CD4-positive, CD25-positive, alpha-beta regulatory T cell (primary cell): ENCODE measurements around the gene MAFB. TPM values are rescaled to one million over a fixed set of nuclear protein-coding genes. Genes with fewer than 3 reads are reported as not detected.

Source experiments
- ATAC-seq, 2 donors: fragments of 150-1000 bp; cut with Tn5 transposase; one replicate each; pipeline ENCODE4 v1.10.0; 2021; ENCODE audit warnings: low read depth in 2 of 2, moderate number of reproducible peaks in 2 of 2, moderate library complexity in 1 of 2
- DNase-seq, 3 donors: peaks; one replicate each; pipeline versions ENCODE4 v3.0.0 to v3.0.0-alpha.2; 2012 to 2022; ENCODE audit warnings: mixed read lengths in 1 of 3
- H3K27ac ChIP-seq: one replicate; pipeline ENCODE4 v1.7.0; 2013; ENCODE audit warnings: mild to moderate bottlenecking, low read length; ENCODE audit not compliant: insufficient read depth, poor library complexity, severe bottlenecking
- H3K27me3 ChIP-seq: one replicate; pipeline ENCODE4 v1.7.0; 2013; ENCODE audit warnings: low read length; ENCODE audit not compliant: control insufficient read depth, insufficient read depth
- H3K36me3 ChIP-seq: one replicate; pipeline ENCODE4 v1.7.0; 2013; ENCODE audit warnings: mild to moderate bottlenecking, low read length, moderate library complexity; ENCODE audit not compliant: control insufficient read depth, insufficient read depth
- H3K4me1 ChIP-seq: 2 replicates; pipeline ENCODE4 v1.7.0; 2013; ENCODE audit warnings: mild to moderate bottlenecking, low read length; ENCODE audit not compliant: insufficient read depth, control insufficient read depth, poor library complexity, severe bottlenecking
- H3K4me3 ChIP-seq: one replicate; pipeline ENCODE4 v1.7.0; 2013; ENCODE audit warnings: low read depth, mild to moderate bottlenecking, low read length, moderate library complexity
- H3K9me3 ChIP-seq, 2 experiments: 1 replicate in 1 of 2; 2 replicates in 1 of 2; pipeline ENCODE4 v1.7.0; 2013; ENCODE audit warnings: low read length in 2 of 2, mild to moderate bottlenecking in 1 of 2, moderate library complexity in 1 of 2; ENCODE audit not compliant: control insufficient read depth in 2 of 2
- H3K27ac Mint-ChIP-seq, 3 donors: one replicate each; pipeline ENCODE4 v1.8.0; 2020 to 2022; ENCODE audit warnings: mild to moderate bottlenecking in 3 of 3, mixed read lengths in 3 of 3, moderate library complexity in 2 of 3
- H3K27me3 Mint-ChIP-seq: one replicate; pipeline ENCODE4 v1.8.0; 2022; ENCODE audit warnings: mild to moderate bottlenecking, mixed read lengths
- H3K36me3 Mint-ChIP-seq: one replicate; pipeline ENCODE4 v1.8.0; 2020; ENCODE audit warnings: mixed read lengths
- H3K4me1 Mint-ChIP-seq, 4 donors: one replicate each; pipeline ENCODE4 v1.8.0; 2020 to 2022; ENCODE audit warnings: mixed read lengths in 4 of 4, mild to moderate bottlenecking in 1 of 4
- H3K4me3 Mint-ChIP-seq, 4 donors: one replicate each; pipeline ENCODE4 v1.8.0; 2020 to 2022; ENCODE audit warnings: mild to moderate bottlenecking in 4 of 4, mixed read lengths in 4 of 4, moderate library complexity in 3 of 4
- H3K9me3 Mint-ChIP-seq, 7 donors: one replicate each; pipeline ENCODE4 v1.8.0; 2020 to 2022; ENCODE audit warnings: mixed read lengths in 7 of 7, mild to moderate bottlenecking in 3 of 7, moderate library complexity in 2 of 7
- polyA plus RNA-seq, 4 donors: library from polyadenylated mRNA; unstranded; fragments of 300-500 nt; fragmentation: Illumina TruSeq; gene quantifications; one replicate each; pipeline ENCODE4 v1.2.3, GENCODE V29; 2021
- total RNA-seq: library from RNA; stranded (reverse); gene quantifications from one replicate; pipeline ENCODE4 v1.2.3, GENCODE V29; 2022

Gene MAFB
- total and polyA plus RNA-seq, 5 donors from 2014 or later: 0.06 TPM; not detected in 4

GRCh38 chr20:40720099-40720498, 31.1 kb upstream of the MAFB start:
- H3K36me3 Mint-ChIP-seq: no peaks in the 10 kb centered on the region
- Histone ChIP-seq H3K27ac (no peak overlapping the region), H3K4me3 (no peak overlapping the region), H3K9me3 (no peaks in the 10 kb centered on the region), H3K27me3 (peaks cover 5% of the 10 kb centered on the region), H3K36me3 (no peaks in the 10 kb centered on the region), H3K4me1 (no peaks in the 10 kb centered on the region)
- ATAC-seq (no peak), DNase-seq (no peak)
- no peak overlapping the region for H3K27ac Mint-ChIP-seq
- peaks cover 4% of the 10 kb centered on the region for H3K27me3 Mint-ChIP-seq
- no peak overlapping the region for H3K4me3 Mint-ChIP-seq
- H3K9me3 Mint-ChIP-seq: peaks cover 0 to 2% (median 0%) of the 10 kb centered on the region in 7 donors
- no peaks in the 10 kb centered on the region for H3K4me1 Mint-ChIP-seq

GRCh38 chr20:40718982-40719729, 30.1 kb upstream of the MAFB start:
- H3K4me1 ChIP-seq: no peaks in the 10 kb centered on the region
- Mint-ChIP-seq H3K4me1 (no peaks in the 10 kb centered on the region), H3K27ac (no peak overlapping the region), H3K4me3 (no peak overlapping the region), H3K27me3 (peaks cover 6% of the 10 kb centered on the region), H3K9me3 (peaks cover 0 to 2% (median 0%) of the 10 kb centered on the region in 7 donors), H3K36me3 (no peaks in the 10 kb centered on the region)
- DNase-seq: no peak
- H3K4me3 ChIP-seq: no peak overlapping the region
- no peaks in the 10 kb centered on the region for H3K9me3 ChIP-seq
- no peak for ATAC-seq
- H3K27ac ChIP-seq: no peak overlapping the region
- no peaks in the 10 kb centered on the region for H3K36me3 ChIP-seq
- H3K27me3 ChIP-seq: peaks cover 5% of the 10 kb centered on the region

- H3K9me3 ChIP-seq: no peaks in the 10 kb centered on the region
- peaks cover 0 to 2% (median 0%) of the 10 kb centered on the region in 7 donors for H3K9me3 Mint-ChIP-seq
- ATAC-seq: no peak
- peaks cover 5% of the 10 kb centered on the region for H3K27me3 ChIP-seq
- H3K36me3 Mint-ChIP-seq: no peaks in the 10 kb centered on the region
- no peak overlapping the region for H3K4me3 Mint-ChIP-seq
- no peaks in the 10 kb centered on the region for H3K36me3 ChIP-seq
- no peaks in the 10 kb centered on the region for H3K4me1 Mint-ChIP-seq
- no peak overlapping the region for H3K27ac ChIP-seq
- peaks cover 9% of the 10 kb centered on the region for H3K27me3 Mint-ChIP-seq
- H3K4me3 ChIP-seq: no peak overlapping the region
- DNase-seq: no peak
- H3K27ac Mint-ChIP-seq: no peak overlapping the region
- no peaks in the 10 kb centered on the region for H3K4me1 ChIP-seq
Observed at GRCh38 chr20:40718214-40718977, 29.4 kb upstream of the MAFB start.

GRCh38 chr20:40717343-40717865, 28.4 kb upstream of the MAFB start:
- Histone ChIP-seq H3K27ac (no peak overlapping the region), H3K4me1 (no peaks in the 10 kb centered on the region), H3K4me3 (no peak overlapping the region), H3K36me3 (no peaks in the 10 kb centered on the region), H3K9me3 (no peaks in the 10 kb centered on the region), H3K27me3 (no peaks in the 10 kb centered on the region)
- Mint-ChIP-seq H3K36me3 (no peaks in the 10 kb centered on the region), H3K27ac (no peak overlapping the region), H3K9me3 (peaks cover 0 to 2% (median 0%) of the 10 kb centered on the region in 7 donors), H3K27me3 (peaks cover 9% of the 10 kb centered on the region), H3K4me1 (no peaks in the 10 kb centered on the region), H3K4me3 (no peak overlapping the region)
- no peak for DNase-seq
- no peak for ATAC-seq

GRCh38 chr20:40715491-40715890, 26.5 kb upstream of the MAFB start:
- H3K4me3 ChIP-seq: no peak overlapping the region
- peaks cover 0 to 2% (median 0%) of the 10 kb centered on the region in 7 donors for H3K9me3 Mint-ChIP-seq
- H3K27ac ChIP-seq: no peak overlapping the region
- peaks cover 19% of the 10 kb centered on the region for H3K27me3 Mint-ChIP-seq
- H3K27ac Mint-ChIP-seq: no peak overlapping the region
- H3K4me1 Mint-ChIP-seq: no peaks in the 10 kb centered on the region
- DNase-seq (no peak), ATAC-seq (no peak)
- H3K36me3 Mint-ChIP-seq: no peaks in the 10 kb centered on the region
- H3K27me3 ChIP-seq: peaks cover 2% of the 10 kb centered on the region
- H3K9me3 ChIP-seq: no peaks in the 10 kb centered on the region
- no peak overlapping the region for H3K4me3 Mint-ChIP-seq
- H3K4me1 ChIP-seq: no peaks in the 10 kb centered on the region
- no peaks in the 10 kb centered on the region for H3K36me3 ChIP-seq

- ATAC-seq (no peak), DNase-seq (no peak)
- Histone ChIP-seq H3K27me3 (peaks cover 2% of the 10 kb centered on the region), H3K4me1 (no peaks in the 10 kb centered on the region), H3K4me3 (no peak overlapping the region), H3K9me3 (no peaks in the 10 kb centered on the region), H3K36me3 (no peaks in the 10 kb centered on the region), H3K27ac (no peak overlapping the region)
- Mint-ChIP-seq H3K9me3 (peaks cover 0 to 2% (median 0%) of the 10 kb centered on the region in 7 donors), H3K4me3 (no peak overlapping the region), H3K27ac (no peak overlapping the region), H3K4me1 (no peaks in the 10 kb centered on the region), H3K36me3 (no peaks in the 10 kb centered on the region), H3K27me3 (peaks cover 19% of the 10 kb centered on the region)
Observed at GRCh38 chr20:40714916-40715315, 25.9 kb upstream of the MAFB start.

- Histone ChIP-seq H3K27ac (no peak overlapping the region), H3K9me3 (no peaks in the 10 kb centered on the region), H3K36me3 (no peaks in the 10 kb centered on the region), H3K4me1 (no peaks in the 10 kb centered on the region), H3K4me3 (no peak overlapping the region), H3K27me3 (peaks cover 2% of the 10 kb centered on the region)
- no peaks in the 10 kb centered on the region for H3K4me1 Mint-ChIP-seq
- H3K27me3 Mint-ChIP-seq: peaks cover 19% of the 10 kb centered on the region
- H3K9me3 Mint-ChIP-seq: no peaks in the 10 kb centered on the region
- no peak overlapping the region for H3K4me3 Mint-ChIP-seq
- DNase-seq (no peak), ATAC-seq (no peak)
- no peak overlapping the region for H3K27ac Mint-ChIP-seq
- no peaks in the 10 kb centered on the region for H3K36me3 Mint-ChIP-seq
Observed at GRCh38 chr20:40714109-40714508, 25.1 kb upstream of the MAFB start.
